ENCODE results near the gene JARID2.

JARID2 gene

GRCh38 chr6:15384901-15385300, 139.0 kb downstream of the JARID2 start:
- peak; percentile 42 for DNase-seq

- no peak for DNase-seq
Observed at GRCh38 chr6:15385521-15385920, 139.7 kb downstream of the JARID2 start.

DNA sequence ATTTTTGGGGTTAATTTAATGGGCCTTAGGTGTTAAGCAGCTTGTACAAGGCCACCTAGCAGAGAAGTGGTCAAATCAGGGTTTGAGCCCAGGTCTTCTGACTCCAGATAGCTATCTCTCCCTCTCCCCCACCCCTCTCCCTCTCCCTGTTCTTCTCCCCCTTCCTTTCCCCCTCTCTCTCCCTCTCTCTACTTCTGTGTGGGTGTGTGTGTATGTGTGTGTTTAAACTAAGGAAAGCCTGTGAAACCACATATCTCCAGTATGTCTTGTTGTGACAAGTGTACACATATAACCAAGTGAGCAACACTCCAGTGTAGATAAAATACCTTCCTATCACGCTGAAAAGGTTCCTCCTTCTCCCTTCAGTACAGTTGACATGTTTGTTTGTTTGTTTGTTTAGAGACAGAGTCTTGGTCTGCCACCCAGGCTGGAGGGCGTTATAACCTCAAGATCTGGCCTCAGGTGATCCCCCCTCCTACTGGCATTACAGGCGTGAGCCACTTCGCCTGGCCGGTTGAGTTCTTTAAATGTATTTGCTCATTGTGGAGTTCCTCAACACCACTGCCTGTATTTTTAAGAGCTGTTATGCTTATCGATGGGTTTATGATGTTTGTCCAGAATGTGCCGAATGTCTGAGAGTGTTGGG, 140.4 kb downstream of the JARID2 start:
- DNase-seq: no peak

- peak; percentile 40 for DNase-seq
Observed at GRCh38 chr6:15386756-15387112, 140.9 kb downstream of the JARID2 start.

DNA sequence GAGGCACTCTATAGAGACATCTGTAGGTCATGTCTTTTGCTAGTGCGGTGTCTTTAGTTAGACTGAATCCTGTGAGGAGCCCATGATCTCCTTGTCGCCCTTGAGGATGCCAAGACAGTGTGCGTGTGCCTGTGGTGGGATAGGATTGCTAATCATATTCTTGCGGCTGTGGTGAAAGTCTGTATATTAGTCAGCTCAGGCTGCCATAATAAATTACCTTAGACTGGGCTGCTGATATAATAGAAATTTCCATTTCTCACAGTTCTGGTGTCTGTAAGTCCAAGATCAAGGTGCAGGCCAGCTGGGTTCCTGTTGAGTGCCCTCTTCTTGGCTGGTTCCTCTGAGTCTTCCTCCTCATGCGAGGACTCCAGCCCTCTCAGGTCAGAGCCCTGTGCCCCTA, 141.2 kb downstream of the JARID2 start:
- no peak for DNase-seq

GRCh38 chr6:15389084-15389764, 143.4 kb downstream of the JARID2 start:
- no peak for DNase-seq

DNA sequence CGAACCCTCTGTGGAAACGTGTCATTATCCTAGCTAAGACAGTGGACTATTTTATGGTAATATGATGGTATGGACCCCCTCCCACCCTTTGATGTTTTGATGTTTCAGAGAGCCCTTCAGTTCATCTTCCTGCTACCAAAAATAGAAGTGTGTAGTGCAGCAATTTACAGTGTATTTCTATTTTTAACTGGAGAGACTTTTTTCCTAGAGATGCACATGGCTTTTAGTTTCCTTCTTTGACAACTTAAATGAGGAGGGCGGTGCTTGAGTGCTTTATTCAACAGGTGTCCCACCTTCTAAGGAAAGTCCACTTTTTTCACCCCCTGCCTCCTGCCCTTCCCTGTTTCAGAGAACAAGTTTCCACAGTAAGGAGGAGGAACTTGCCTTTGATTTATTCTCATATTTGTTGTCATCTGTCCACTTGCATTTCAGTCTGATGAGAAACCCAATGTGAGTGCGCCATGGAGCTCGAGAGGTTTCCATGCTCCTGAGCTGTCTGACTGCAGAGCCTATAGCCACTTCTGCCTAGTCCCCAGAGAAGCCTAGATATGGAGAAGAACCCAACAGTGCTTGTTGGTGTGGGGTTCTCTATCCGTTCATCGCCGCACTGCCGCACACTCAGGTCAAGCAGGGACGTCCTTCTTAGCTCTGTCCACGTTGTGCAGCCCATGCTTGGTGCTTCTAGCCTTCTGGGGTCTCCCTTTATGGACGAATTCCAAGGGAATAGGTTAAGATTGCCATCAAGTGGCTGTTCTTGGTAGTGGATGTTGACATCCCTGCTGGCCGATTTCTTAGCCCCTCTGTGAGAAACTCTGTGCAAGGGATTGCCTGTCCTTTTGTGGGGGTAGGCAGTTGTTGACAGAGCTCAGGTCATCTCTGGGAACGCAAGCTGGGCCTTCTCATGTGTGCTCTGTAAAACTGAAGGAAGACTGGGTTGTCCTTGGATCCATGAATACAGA, 144.2 kb downstream of the JARID2 start:
- peak; percentile 30 for DNase-seq

- no peak for DNase-seq
Observed at GRCh38 chr6:15391500-15391899, 145.6 kb downstream of the JARID2 start.

- DNase-seq: no peak
Observed at GRCh38 chr6:15392182-15392581, 146.3 kb downstream of the JARID2 start.

DNA sequence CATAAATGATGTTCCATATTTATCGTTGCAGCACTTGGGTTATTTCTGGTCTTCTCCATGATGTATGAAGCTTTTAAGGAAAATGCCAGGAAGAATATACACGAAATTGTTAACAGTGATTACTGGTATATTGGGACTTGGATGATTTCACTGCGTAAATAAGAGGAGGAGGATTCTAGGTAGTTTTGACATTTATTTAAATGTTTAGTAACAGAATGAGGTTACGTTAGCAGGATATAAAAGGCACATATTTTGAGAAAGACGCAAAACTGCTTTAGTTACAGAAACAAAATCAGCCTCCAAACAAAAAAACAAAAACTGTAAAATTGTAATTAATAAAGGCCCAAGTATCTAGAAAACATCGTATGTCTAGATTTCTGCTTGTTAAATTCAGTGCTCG, 147.7 kb downstream of the JARID2 start:
- no peak for DNase-seq

DNA sequence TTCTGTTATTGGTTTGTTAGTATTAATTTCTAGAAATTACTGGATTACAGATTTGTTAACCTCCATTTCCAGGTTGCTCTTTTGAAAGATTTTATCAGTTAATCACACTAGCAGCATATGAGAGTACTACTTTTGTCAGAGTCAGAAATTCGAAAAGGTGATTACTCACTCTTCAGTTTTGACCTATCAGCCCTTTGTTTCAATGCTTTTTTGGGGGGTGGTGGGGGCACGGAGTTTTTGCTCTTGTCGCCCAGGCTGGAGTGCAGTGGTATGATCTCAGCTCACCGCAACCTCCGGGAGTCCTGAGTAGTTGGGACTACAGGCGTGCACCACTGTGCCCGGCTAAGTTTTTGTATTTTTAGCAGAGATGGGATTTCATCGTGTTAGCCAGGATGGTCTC, 149.2 kb downstream of the JARID2 start:
- no peak for DNase-seq

- DNase-seq: no peak
Observed at GRCh38 chr6:15396808-15397207, 150.9 kb downstream of the JARID2 start.

GRCh38 chr6:15398633-15399275, 152.9 kb downstream of the JARID2 start:
- no peak for DNase-seq

GRCh38 chr6:15399641-15400470, 154.0 kb downstream of the JARID2 start:
- DNase-seq: peak; percentile 56

DNA sequence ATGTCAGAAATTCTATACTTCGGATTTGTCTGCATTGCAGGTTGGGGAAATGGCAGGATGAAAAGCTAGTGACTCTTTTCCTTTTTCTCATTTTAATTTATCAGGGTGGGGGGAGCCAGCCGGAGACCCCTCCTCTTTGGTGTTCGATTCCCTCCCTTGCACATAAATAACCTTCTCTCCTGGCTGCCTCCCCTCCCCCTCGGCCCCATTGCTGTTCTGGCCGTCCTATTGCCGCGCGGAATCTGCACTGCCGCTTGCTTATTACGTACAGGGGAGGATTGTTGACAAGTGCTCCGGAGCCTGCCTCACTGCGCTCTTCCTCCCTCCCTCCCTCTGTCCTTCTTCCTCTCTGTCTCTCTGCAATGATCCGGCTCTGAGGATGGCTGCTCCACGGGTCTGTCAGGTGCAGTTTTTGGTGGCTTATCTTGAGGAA, 154.7 kb downstream of the JARID2 start:
- DNase-seq: peak; percentile 84

GRCh38 chr6:15401120-15401519, 155.3 kb downstream of the JARID2 start:
- DNase-seq: no peak

DNA sequence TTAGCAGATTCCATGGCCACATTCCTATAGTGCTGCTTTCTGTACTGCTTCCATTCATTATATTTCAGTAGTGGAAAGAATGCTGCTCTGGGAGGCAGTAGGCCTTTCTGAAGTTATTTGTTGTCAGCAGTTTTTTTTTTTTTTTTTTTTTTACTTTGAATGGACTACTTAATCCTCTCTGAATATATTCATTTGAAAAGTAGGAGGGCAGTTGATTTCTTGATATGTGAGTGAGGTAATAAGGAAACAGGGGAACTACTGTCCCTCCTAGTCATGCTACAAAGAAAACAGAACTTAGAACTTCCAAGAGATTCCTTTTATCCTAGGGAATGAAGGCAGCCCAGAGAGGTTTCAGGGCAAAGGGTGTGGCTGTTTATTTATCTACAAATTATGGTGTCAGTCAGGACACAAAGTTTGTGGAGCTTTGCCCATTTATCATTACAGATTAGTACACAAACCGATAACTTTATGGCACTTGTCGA, 155.9 kb downstream of the JARID2 start:
- DNase-seq: no peak

DNA sequence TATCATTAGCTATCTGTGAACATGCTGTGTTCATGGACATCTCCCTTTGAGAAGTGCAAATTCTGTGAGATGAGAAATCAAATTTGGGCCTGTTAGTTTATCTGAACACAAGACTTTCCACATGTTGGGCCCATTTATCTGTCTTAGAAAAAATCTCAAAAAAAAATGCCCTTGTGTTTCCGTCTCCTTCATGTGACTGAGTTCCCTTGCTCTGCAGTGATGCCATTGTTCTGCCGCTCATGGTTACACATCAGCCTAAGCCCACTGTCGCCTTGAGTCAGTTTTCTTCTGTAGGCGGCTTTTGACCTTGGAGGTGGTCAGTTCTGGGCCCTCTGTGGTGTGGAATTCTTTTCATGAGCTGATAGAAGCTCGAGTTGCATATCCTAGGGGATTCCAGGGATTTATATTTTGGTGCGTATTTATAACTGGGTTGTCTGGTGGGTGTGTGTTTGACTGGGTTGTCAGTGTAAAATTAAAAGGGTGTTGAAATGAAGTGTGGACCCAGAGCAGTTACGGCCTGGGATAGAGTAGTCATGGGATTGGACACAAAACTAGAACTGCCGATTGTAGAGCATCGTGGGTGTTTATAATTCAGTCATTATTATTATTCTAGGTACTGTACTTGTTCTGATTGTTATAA, 156.7 kb downstream of the JARID2 start:
- DNase-seq: no peak

GRCh38 chr6:15403094-15403755, 157.4 kb downstream of the JARID2 start:
- no peak for DNase-seq

- DNase-seq: no peak
Observed at GRCh38 chr6:15404685-15404980, 158.8 kb downstream of the JARID2 start.

Data from NCI-H510A treated with DMSO at 0.1 percent for 48 hours (cell line).